OCI-LY1 (cell line): ENCODE measurements around the gene UMAD1.

Experiments used
- H2AFZ ChIP-seq: fragments of 200-600 bp; sonication (generic), shearing (Covaris generic); 2 replicates; pipeline ENCODE4 v1.6.0; 2014; ENCODE audit warnings: antibody characterized with exemption, mild to moderate bottlenecking, low read length
- H3F3A ChIP-seq: fragments of 200-600 bp; sonication (generic), shearing (Covaris generic); 2 replicates; pipeline ENCODE4 v1.6.0; 2014; ENCODE audit warnings: mild to moderate bottlenecking, antibody characterized with exemption, low read length, moderate library complexity; ENCODE audit not compliant: insufficient read depth
- H3K27ac ChIP-seq: fragments of 200-600 bp; sonication (generic); 2 replicates; pipeline ENCODE4 v1.5.1; 2014; ENCODE audit warnings: low read length, mixed run types, mild to moderate bottlenecking, low read depth; ENCODE audit not compliant: poor library complexity, severe bottlenecking
- H3K27me3 ChIP-seq: fragments of 200-600 bp; sonication (generic); 2 replicates; pipeline ENCODE4 v1.6.0; 2014; ENCODE audit warnings: antibody characterized with exemption, mild to moderate bottlenecking, low read length, moderate library complexity; ENCODE audit not compliant: insufficient read depth
- H3K36me3 ChIP-seq: fragments of 200-600 bp; sonication (generic); 2 replicates; pipeline ENCODE4 v1.6.1; 2014; ENCODE audit warnings: mild to moderate bottlenecking, antibody characterized with exemption, low read length, moderate library complexity, mixed read lengths; ENCODE audit not compliant: insufficient read depth
- H3K4me1 ChIP-seq: fragments of 200-600 bp; sonication (generic); 2 replicates; pipeline ENCODE4 v1.5.1; 2014; ENCODE audit warnings: mild to moderate bottlenecking, low read length, moderate library complexity; ENCODE audit not compliant: insufficient read depth, severe bottlenecking
- H3K4me2 ChIP-seq: fragments of 200-600 bp; sonication (generic), shearing (Covaris generic); 2 replicates; pipeline ENCODE4 v1.6.1; 2014; ENCODE audit warnings: low read length
- H3K4me3 ChIP-seq: fragments of 200-600 bp; sonication (generic); 2 replicates; pipeline ENCODE4 v1.5.1; 2014; ENCODE audit warnings: low read length, low read depth, mild to moderate bottlenecking, mixed read lengths; ENCODE audit not compliant: poor library complexity, severe bottlenecking
- H3K79me2 ChIP-seq: fragments of 200-600 bp; shearing (Covaris generic); 2 replicates; pipeline ENCODE4 v1.6.1; 2016; ENCODE audit warnings: mixed run types, low read length, mixed read lengths; ENCODE audit not compliant: insufficient read depth
- H3K9ac ChIP-seq: fragments of 200-600 bp; sonication (generic), shearing (Covaris generic); 2 replicates; pipeline ENCODE4 v1.6.1; 2014; ENCODE audit warnings: mild to moderate bottlenecking, low read length, mixed read lengths
- H3K9me2 ChIP-seq: fragments of 200-600 bp; sonication (generic), shearing (Covaris generic); 2 replicates; pipeline ENCODE4 v1.6.1; 2014; ENCODE audit warnings: low read depth, mild to moderate bottlenecking, low read length, mixed read lengths
- H3K9me3 ChIP-seq: fragments of 200-600 bp; shearing (Covaris generic); 2 replicates; pipeline ENCODE4 v1.6.1; 2014; ENCODE audit warnings: low read length, mixed read lengths
- H4K20me1 ChIP-seq: fragments of 200-600 bp; sonication (generic), shearing (Covaris generic); 2 replicates; pipeline ENCODE4 v1.6.0; 2016; ENCODE audit warnings: mild to moderate bottlenecking, low read length; ENCODE audit not compliant: insufficient read depth
- EZH2 ChIP-seq: fragments of 200-600 bp; sonication (generic), shearing (Covaris generic); IDR thresholded peaks from 2 replicates; pipeline ENCODE4 v1.8.0; 2017; ENCODE audit warnings: borderline replicate concordance, mixed run types, mild to moderate bottlenecking, antibody characterized with exemption, low read length, moderate library complexity, mixed read lengths
- TF ChIP-seq, protein P1 (sequence below): fragments of 200-600 bp; sonication (generic), shearing (Covaris generic); IDR thresholded peaks from 2 replicates; pipeline ENCODE4 v1.5.1; 2017; ENCODE audit warnings: mild to moderate bottlenecking, antibody characterized with exemption, low read length, moderate library complexity, mixed read lengths

The UMAD1 gene

DNA sequence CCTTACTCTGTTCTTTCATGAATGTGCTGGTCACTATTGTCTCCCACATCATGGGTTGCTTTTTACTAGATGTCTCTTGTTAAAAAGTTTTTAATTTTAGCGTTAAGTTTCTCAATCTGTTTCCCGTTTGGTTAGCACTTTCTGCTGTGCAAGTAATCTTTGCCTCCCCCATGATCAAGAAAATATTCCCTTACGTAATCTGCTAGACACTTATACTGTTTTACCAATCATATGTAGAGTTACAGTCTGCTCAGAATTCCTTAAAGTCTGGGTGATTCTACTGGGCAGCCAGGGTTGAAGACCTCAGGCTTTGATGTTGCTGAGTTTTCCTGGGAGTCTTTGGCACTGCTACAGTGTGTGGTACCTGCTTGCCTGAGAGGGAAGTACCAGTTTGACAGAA lies 116.0 kb downstream of the UMAD1 start:
- Histone ChIP-seq H3K27me3 (no peaks in the 10 kb centered on the region), H3F3A (no peaks in the 10 kb centered on the region), H3K4me3 (no peak overlapping the region), H3K79me2 (no peaks in the 10 kb centered on the region), H4K20me1 (no peaks in the 10 kb centered on the region), H3K36me3 (no peaks in the 10 kb centered on the region), H3K9ac (no peak overlapping the region), H3K9me2 (no peaks in the 10 kb centered on the region), H3K9me3 (no peaks in the 10 kb centered on the region), H3K4me2 (no peak overlapping the region), H3K27ac (no peak overlapping the region), H2AFZ (no peak overlapping the region), H3K4me1 (peaks cover 7% of the 10 kb centered on the region)
- no peak for TF ChIP-seq EZH2
- TF ChIP-seq, protein P1, sequence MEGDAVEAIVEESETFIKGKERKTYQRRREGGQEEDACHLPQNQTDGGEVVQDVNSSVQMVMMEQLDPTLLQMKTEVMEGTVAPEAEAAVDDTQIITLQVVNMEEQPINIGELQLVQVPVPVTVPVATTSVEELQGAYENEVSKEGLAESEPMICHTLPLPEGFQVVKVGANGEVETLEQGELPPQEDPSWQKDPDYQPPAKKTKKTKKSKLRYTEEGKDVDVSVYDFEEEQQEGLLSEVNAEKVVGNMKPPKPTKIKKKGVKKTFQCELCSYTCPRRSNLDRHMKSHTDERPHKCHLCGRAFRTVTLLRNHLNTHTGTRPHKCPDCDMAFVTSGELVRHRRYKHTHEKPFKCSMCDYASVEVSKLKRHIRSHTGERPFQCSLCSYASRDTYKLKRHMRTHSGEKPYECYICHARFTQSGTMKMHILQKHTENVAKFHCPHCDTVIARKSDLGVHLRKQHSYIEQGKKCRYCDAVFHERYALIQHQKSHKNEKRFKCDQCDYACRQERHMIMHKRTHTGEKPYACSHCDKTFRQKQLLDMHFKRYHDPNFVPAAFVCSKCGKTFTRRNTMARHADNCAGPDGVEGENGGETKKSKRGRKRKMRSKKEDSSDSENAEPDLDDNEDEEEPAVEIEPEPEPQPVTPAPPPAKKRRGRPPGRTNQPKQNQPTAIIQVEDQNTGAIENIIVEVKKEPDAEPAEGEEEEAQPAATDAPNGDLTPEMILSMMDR, result no peak

DNA sequence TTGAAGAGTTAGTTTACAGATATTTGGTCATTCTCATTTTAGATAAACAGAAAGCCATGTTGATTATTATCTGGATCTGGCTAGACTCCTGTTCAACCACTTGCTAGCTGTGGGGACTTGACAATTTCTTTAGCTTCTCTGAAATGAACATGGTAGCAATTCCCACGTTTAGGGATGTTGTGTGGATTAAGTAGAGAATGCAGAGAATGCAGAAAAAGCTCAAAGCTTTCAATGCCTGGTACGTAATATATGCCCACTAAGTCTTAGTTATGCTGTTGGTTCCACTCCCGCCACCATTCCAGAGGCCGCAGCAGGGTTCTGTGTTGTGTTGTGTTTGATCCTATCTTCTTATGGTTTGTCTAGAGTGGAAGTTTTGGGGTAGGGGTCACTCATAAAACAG lies 117.0 kb downstream of the UMAD1 start:
- no peak overlapping the region for H2AFZ ChIP-seq
- H3K9me2 ChIP-seq, result no peaks in the 10 kb centered on the region
- peaks cover 17% of the 10 kb centered on the region for H3K4me1 ChIP-seq
- no peaks in the 10 kb centered on the region for H3K79me2 ChIP-seq
- H3K36me3 ChIP-seq, result no peaks in the 10 kb centered on the region
- H3K27ac ChIP-seq, result no peak overlapping the region
- H3K9me3 ChIP-seq, result no peaks in the 10 kb centered on the region
- H3K27me3 ChIP-seq, result no peaks in the 10 kb centered on the region
- H3K4me3 ChIP-seq, result no peak overlapping the region
- no peak overlapping the region for H3K9ac ChIP-seq
- no peak for TF ChIP-seq EZH2
- TF ChIP-seq, protein P1, result no peak
- H4K20me1 ChIP-seq, result no peaks in the 10 kb centered on the region
- no peaks in the 10 kb centered on the region for H3F3A ChIP-seq
- no peak overlapping the region for H3K4me2 ChIP-seq

DNA sequence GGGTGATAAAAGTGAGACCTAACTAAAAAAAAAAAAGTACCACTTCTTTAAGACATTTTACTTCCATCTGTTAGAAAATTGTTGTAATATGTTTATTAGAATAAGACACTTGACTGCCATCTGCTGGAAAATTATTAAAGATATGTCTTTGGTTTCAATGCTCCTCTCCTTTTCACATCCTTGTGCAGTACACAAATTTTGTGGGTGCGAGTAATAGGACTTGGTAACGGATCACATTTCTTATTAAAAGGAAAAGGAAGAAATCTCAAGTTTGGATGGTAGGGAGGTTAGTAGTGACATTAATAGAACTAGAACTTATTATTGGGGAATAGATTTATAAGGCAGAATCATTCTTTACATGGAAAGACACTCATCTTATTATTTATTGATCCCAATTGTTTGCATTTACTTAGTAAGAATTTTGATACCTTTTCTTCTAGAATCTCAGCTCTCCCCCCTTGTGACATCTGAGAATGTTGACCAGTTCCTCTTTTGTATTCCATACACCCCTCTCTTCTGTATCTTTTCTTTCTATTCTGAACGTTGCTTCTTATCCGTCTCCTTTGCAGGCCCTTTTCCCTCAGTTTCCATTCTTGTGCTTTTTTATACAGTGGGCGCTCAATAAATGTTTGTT lies 120.9 kb downstream of the UMAD1 start:
- Histone ChIP-seq H3K36me3 (no peaks in the 10 kb centered on the region), H4K20me1 (no peaks in the 10 kb centered on the region), H3K79me2 (no peaks in the 10 kb centered on the region), H3K9me3 (no peaks in the 10 kb centered on the region), H2AFZ (peak overlapping the region; percentile 22), H3F3A (no peaks in the 10 kb centered on the region), H3K27ac (peak overlapping the region; percentile 70), H3K4me1 (peaks cover 42% of the 10 kb centered on the region), H3K27me3 (no peaks in the 10 kb centered on the region), H3K9me2 (no peaks in the 10 kb centered on the region), H3K4me3 (peak overlapping the region; percentile 60), H3K9ac (peak overlapping the region; percentile 55), H3K4me2 (peak overlapping the region; percentile 92)
- TF ChIP-seq EZH2, result no peak
- TF ChIP-seq, protein P1, result peak; percentile 54
